Melanocyte of skin (primary cell): ENCODE measurements around the gene PRSS56. TPM values are rescaled to one million over a fixed set of nuclear protein-coding genes. Genes with fewer than 3 reads are reported as not detected.

Experiments
- total RNA-seq, 2 donors: library from RNA; depleted of rRNA; stranded (reverse); fragments of >200 nt; gene quantifications; 2 replicates each; pipeline ENCODE4 v1.2.3, GENCODE V29; 2012

PRSS56 gene
- total RNA-seq = not detected

DNA sequence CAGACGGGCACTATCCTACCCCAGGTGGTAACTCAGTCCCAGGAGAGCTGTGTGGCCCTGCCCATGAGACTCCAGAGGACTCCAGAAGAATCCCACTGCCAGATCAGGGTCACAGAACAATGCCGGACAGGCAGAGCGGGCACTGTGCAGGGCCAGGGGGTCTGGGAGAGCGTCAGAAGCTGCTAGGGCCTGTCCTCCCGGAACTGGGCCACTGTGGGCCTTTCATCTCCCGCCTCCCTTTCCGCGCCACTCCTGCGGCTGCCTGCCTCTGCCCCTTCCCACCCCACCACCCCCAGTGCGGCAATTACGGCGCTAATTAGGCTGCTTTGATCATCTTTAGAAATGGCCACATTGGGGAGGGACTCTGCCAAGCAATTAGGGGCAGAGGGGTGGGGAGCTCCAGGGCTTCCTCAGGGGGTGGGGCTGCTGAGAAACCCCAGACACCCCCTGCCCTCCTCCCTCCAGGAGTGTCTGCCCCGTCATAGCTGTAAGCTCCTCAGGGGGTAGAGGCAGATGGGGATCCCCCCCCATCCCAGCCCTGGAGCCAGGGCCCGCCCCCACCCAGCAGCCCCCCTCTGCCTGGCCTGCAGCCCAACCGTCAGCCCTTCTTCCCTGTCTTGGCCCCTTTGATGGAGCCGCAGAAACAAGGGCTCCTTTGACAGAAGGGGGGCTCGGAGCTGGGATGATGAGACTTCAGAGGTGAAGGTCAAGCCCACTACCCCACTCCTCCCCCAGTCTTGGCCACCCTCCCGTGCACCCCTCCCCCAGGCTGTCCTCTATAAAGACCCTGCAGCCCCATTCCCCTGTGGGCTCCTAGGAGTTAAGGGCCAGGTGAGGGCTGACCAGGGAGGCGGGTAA is at the start of gene PRSS56:
Gene PRSS56, plus strand, starts transcription at position 808 of the 858 bp plus-strand sequence. CDS start 211 bp downstream, outside the sequence.

DNA sequence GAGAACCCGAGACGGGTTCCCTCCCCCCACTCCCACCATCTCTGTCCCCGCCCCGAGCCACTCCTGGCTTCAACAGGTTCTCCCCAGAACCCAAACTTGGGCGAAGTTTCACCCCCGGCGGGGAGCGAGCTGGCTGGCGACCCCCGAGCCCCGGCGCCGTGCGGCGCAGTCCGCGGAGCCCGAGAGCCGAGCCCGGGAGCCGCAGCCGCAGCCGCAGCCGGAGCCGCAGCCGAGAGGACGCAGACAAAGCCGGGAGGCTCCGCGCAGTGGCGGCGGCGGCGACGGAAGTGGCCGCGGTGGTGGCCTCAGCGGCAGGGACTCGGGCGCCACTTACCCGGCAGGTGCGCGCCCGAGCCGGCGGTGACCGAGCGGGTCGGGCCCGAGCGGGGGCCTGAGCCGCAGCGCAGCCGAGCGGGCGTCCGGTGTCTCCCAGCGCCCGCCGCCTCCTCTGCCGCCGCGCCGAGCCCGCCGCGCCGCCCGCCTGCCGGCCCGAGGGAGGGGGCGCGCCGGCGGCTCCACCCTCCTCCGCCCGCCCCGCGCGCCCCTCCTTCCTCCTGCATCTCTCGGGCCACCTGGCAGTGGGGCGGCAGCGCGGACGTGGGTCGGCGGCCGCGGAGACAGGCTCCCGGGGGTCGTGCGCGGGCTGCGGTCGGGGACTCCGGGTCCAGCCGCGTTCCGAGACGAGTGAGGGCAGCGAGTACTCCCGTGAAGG is 32.6 kb upstream of the PRSS56 start, which contains the start of gene ECEL1:
Gene ECEL1, minus strand, starts transcription at position 450 of the 712 bp plus-strand sequence. CDS start 1,181 bp downstream, outside the sequence.

DNA sequence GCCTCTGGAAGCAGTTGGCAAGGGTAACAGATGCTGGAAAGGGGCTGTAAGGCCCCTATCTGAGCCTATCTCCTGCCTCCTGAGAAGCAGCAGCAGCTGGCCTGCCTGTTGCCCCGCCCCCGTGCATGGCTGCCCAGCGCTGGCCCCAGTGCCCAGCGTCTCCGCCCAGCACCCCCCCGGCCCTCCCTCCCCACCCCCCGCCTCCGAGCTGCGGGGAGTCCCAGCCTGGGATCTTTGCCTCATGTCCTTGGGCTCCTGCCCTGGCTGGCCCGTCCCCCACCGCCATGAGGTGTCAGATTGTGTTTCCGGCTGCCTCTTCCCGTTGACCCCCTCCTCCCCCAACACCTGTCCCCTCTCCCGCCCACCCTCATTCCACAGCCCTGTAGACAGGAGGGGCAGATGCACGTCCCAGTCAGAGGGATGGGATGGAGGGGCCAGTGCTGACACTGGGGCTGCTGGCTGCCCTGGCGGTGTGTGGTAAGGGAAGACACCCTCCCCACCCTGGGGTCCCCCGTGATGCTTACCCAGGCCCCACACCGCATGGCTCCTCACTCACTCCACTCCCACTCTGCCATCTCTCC is 5.7 kb downstream of the PRSS56 start, which contains the start of gene CHRND:
Gene CHRND, plus strand, starts transcription at position 370 of the 581 bp plus-strand sequence. Its CDS starts 56 bp downstream, at position 426.

DNA sequence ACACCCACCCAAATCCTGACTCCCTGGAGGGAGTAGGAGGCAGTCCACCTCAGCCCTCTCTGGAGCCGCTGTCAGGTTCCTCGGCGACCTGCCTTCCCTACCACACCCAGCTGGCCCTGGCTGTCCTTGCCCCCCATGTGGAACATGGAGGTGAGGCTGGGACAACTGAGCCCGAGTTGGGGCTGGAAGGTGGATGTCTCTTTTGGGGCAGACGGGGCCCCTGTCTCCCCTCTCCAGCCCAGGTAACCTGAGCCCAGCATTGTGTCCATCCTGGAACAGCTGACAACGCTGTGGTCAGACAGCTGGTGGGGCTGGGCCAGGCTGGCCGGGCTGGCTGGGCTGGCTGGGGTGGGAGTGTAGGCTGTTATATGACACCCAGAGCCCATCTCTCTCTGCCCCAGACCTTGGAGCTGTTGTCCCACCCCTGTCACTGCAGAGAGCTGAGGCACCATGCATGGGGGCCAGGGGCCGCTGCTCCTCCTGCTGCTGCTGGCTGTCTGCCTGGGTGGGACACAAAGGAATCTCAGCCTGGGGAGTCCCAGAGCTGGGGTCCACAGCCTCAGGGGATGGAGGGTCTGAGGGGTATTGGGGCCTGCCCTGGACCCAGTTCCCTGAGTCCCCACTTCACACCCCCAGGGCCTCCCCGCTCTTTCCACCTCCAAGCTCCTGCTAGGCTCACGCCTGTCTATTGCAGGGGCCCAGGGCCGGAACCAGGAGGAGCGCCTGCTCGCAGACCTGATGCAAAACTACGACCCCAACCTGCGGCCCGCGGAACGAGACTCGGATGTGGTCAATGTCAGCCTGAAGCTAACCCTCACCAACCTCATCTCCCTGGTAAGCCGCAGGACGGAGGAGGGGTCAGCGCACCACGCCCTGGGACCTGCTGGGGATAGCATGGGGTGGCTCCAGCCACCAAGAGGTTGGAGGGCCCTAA is 19.4 kb downstream of the PRSS56 start, which contains the start of gene CHRNG:
Gene CHRNG, plus strand, starts transcription at position 395 of the 934 bp plus-strand sequence. Its CDS starts 56 bp downstream, at position 451.

DNA sequence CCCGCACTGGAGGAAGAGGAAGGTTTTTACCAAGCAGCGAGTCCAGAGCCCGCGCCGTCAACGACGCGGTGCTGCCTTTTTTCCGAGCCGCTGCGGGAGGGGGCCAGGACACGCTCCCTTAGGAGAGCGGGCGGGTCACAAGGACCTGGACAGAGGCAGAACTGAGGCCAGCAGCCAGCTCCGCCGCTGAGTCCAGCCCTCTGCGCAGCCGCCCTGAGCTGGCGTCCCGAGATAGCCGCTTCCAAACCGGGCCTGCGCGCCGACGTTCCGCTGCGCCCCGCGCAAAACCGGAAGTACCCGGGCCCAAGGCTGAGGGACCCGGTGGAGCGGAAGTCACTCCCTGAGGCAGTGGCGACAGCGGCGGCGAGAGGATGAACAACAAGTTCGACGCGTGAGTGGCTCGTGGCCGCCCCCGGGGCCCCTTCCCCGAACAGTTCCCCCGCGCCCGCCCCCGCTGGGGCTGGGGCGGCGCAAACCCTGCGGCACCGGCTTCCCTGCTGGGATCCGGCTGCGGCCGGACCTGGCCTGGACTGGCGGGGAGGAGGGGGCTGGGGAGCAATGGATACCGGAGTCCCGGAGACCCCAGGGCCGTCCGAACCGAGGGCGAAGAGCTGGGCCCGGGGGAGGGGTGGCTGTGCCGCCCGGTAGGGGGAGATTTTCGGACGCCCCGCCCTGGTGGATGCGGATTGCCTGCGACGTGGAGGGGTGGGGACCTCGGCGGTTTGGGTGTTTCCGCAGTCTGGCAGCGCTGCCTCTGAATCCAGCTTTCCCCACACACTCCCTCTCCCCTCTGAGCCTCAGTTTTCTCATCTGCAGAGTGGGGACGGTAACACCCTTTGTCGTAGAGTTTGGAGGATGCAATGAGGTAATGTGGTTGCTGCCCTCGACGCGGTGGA is 30.4 kb downstream of the PRSS56 start, which contains the start of the genes EIF4E2 and TIGD1:
Gene EIF4E2, plus strand, starts transcription at position 336 of the 896 bp plus-strand sequence. Its CDS starts 36 bp downstream, at position 372.
Gene TIGD1, minus strand, starts transcription at position 204 of the 896 bp plus-strand sequence. CDS start 675 bp downstream, outside the sequence.

Other genes starting within 250 kb of the PRSS56 start
- not detected for gene ALPP, start 141.6 kb upstream of the PRSS56 start, total RNA-seq
- gene ALPG, start 113.5 kb upstream of the PRSS56 start, total RNA-seq = not detected
- gene ALPI, start 64.2 kb upstream of the PRSS56 start, total RNA-seq = not detected
- gene ECEL1, start 32.6 kb upstream of the PRSS56 start, total RNA-seq = not detected
- not detected for gene CHRND, start 5.8 kb downstream of the PRSS56 start, total RNA-seq
- not detected for gene CHRNG, start 19.3 kb downstream of the PRSS56 start, total RNA-seq
- gene TIGD1, start 30.2 kb downstream of the PRSS56 start, total RNA-seq = 1 to 10 TPM; 6.5 to 7.0 TPM
- gene EIF4E2, start 30.3 kb downstream of the PRSS56 start, total RNA-seq = 10 to 100 TPM; 42.7 to 99.6 TPM
- under 1 TPM; 0.34 to 0.67 TPM for gene EFHD1, start 113.2 kb downstream of the PRSS56 start, total RNA-seq
- 10 to 100 TPM; 42.3 to 53.6 TPM for gene GIGYF2, start 176.9 kb downstream of the PRSS56 start, total RNA-seq